Measurements from ENCODE around the gene LHPP.

DNA sequence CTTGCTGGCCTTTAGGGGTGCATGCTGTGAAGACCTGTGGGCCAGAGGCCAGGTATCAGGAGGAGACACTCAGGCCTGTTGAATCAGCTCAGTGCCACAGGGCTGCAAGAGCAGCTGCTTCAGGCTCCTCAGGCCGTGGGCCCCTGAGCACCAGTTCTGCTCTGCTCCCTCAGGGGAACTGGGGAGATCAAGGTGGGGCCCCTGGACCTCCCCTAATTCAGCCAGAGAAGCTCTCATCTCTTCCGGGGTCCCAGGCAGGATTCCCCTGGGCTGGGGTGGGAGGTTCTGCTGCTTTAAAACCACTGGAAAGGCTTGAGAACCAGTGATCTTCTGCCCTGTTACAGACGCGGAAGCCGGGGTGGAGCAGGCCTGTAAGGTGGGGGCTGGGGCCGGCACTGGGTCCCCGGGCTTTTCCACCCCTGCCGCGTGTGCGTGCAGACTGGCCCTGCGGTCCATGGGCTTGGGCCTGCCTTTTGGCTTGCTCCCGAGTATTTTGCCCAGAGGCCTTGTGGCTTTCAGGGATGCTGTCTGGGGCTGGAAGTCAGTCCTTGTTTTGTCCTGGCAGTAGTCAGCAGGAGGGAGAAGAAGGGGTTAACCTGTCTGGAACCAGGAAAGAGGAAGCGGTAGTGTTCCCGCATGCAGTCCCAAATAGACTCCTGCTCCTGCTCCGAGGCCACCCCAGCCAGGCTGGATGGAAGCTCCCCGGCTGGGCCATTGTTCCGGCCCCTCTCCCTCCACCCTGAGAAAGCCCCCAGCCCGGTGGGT is 74.3 kb downstream of the LHPP start:
- TF ChIP-seq EZH2phosphoT487 (IDR thresholded peaks at IDR 0.05; ENCODE audit: insufficient read depth, low read depth) = no peak
- TF ChIP-seq EZH2 (IDR thresholded peaks at IDR 0.05; ENCODE audit: insufficient read depth, poor library complexity, severe bottlenecking) = no peak

Measured in GM23248 (cell line).